Measurements from ENCODE around the gene FBLIM1.

DNA sequence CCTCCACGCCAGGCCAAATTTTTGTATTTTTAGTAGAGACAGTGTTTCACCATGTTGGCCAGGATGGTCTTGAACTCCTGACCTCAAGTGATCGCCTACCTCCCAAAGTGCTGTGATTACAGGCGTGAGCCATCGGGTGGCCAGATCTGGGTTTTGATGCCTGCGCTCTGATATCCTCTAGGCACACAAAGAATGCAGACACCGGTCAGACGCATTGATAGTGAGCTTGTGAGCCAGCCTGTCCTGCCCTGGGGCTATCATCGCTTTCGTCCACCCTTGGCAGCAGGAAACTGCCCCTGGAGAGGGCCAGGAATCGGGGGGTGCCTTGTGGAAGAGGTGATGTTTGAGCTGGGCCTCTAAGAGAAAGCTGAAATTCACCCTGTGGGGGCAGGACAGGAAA is 4.0 kb downstream of the FBLIM1 start:
- TF ChIP-seq, protein P1, sequence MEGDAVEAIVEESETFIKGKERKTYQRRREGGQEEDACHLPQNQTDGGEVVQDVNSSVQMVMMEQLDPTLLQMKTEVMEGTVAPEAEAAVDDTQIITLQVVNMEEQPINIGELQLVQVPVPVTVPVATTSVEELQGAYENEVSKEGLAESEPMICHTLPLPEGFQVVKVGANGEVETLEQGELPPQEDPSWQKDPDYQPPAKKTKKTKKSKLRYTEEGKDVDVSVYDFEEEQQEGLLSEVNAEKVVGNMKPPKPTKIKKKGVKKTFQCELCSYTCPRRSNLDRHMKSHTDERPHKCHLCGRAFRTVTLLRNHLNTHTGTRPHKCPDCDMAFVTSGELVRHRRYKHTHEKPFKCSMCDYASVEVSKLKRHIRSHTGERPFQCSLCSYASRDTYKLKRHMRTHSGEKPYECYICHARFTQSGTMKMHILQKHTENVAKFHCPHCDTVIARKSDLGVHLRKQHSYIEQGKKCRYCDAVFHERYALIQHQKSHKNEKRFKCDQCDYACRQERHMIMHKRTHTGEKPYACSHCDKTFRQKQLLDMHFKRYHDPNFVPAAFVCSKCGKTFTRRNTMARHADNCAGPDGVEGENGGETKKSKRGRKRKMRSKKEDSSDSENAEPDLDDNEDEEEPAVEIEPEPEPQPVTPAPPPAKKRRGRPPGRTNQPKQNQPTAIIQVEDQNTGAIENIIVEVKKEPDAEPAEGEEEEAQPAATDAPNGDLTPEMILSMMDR (IDR thresholded peaks at IDR 0.05): no peak
- TF ChIP-seq POLR2A (IDR thresholded peaks at IDR 0.05): no peak
